ENCODE data around the gene AREG. TPM values are rescaled to one million over a fixed set of nuclear protein-coding genes. Genes with fewer than 3 reads are reported as not detected.

The AREG gene
- total RNA-seq, 2 donors from 2014 or later = 1.3 TPM; not detected in 1

DNA sequence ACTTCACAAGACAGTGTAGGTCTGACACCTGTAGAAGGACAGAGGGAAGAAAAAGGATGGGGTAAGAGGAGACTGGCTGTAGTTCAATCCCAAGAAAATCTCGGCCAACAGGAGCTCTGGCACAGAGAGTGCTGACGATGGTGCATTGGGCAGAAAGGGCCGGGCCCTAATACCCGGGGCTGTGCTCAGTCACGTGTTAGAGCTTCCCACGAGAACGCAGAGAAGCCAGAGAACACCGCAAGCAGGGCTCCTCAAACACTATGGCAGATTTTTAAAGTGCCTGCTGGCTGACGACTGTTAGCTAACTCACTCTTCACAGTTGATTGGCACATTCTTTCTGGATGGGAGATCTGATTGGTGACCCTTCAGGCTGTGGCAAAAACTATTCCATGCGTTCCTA lies 44.5 kb upstream of the AREG start:
- H3K27ac Mint-ChIP-seq = no peak overlapping the region
- no peak overlapping the region for H3K4me3 Mint-ChIP-seq
- Histone ChIP-seq H3K36me3 (ENCODE audit: control insufficient read depth, insufficient read depth, low read length) (no peaks in the 10 kb centered on the region), H3K27ac (ENCODE audit: low read depth, low read length) (no peak overlapping the region), H3K9ac (ENCODE audit: extremely low read depth, low read length, poor library complexity, severe bottlenecking) (no peak overlapping the region), H3K9me3 (ENCODE audit: control insufficient read depth, low read length) (no peaks in the 10 kb centered on the region), H3K27me3 (ENCODE audit: control insufficient read depth, insufficient read depth, low read length, poor library complexity, severe bottlenecking) (no peaks in the 10 kb centered on the region), H3K4me3 (ENCODE audit: low read length) (no peak overlapping the region), H3K4me1 (ENCODE audit: control insufficient read depth, insufficient read depth, low read length) (no peaks in the 10 kb centered on the region)
- WGBS, 2 experiments (ENCODE audit: insufficient coverage in 1 of 2, insufficient read length in 1 of 2) = 86 to 93% methylated on average over 9 to 10 of the region's 10 CpGs
- no peak for DNase-seq
- H3K27me3 Mint-ChIP-seq (ENCODE audit: insufficient read depth) = no peaks in the 10 kb centered on the region
- H3K36me3 Mint-ChIP-seq (ENCODE audit: low read depth) = no peaks in the 10 kb centered on the region
- TF ChIP-seq, protein P1, sequence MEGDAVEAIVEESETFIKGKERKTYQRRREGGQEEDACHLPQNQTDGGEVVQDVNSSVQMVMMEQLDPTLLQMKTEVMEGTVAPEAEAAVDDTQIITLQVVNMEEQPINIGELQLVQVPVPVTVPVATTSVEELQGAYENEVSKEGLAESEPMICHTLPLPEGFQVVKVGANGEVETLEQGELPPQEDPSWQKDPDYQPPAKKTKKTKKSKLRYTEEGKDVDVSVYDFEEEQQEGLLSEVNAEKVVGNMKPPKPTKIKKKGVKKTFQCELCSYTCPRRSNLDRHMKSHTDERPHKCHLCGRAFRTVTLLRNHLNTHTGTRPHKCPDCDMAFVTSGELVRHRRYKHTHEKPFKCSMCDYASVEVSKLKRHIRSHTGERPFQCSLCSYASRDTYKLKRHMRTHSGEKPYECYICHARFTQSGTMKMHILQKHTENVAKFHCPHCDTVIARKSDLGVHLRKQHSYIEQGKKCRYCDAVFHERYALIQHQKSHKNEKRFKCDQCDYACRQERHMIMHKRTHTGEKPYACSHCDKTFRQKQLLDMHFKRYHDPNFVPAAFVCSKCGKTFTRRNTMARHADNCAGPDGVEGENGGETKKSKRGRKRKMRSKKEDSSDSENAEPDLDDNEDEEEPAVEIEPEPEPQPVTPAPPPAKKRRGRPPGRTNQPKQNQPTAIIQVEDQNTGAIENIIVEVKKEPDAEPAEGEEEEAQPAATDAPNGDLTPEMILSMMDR (conservative IDR thresholded peaks at IDR 0.05) = no peak
- no peaks in the 10 kb centered on the region for H3K4me1 Mint-ChIP-seq
- H3K9me3 Mint-ChIP-seq = peaks cover 11% of the 10 kb centered on the region

- Mint-ChIP-seq H3K27ac (no peak overlapping the region), H3K4me3 (no peak overlapping the region), H3K27me3 (ENCODE audit: insufficient read depth) (no peaks in the 10 kb centered on the region), H3K4me1 (no peaks in the 10 kb centered on the region), H3K36me3 (ENCODE audit: low read depth) (no peaks in the 10 kb centered on the region), H3K9me3 (peaks cover 11% of the 10 kb centered on the region)
- H3K27ac ChIP-seq (ENCODE audit: low read depth, low read length) = no peak overlapping the region
- no peaks in the 10 kb centered on the region for H3K27me3 ChIP-seq (ENCODE audit: control insufficient read depth, insufficient read depth, low read length, poor library complexity, severe bottlenecking)
- 92% methylated on average over 4 to 5 of the region's 5 CpGs for WGBS, 2 experiments (ENCODE audit: insufficient coverage in 1 of 2, insufficient read length in 1 of 2)
- TF ChIP-seq, protein P1 (conservative IDR thresholded peaks at IDR 0.05) = no peak
- H3K4me3 ChIP-seq (ENCODE audit: low read length) = no peak overlapping the region
- no peaks in the 10 kb centered on the region for H3K9me3 ChIP-seq (ENCODE audit: control insufficient read depth, low read length)
- no peak overlapping the region for H3K9ac ChIP-seq (ENCODE audit: extremely low read depth, low read length, poor library complexity, severe bottlenecking)
- DNase-seq = no peak
- H3K4me1 ChIP-seq (ENCODE audit: control insufficient read depth, insufficient read depth, low read length) = no peaks in the 10 kb centered on the region
- no peaks in the 10 kb centered on the region for H3K36me3 ChIP-seq (ENCODE audit: control insufficient read depth, insufficient read depth, low read length)
Observed at GRCh38 chr4:74402692-74403456, 42.1 kb upstream of the AREG start.

DNA sequence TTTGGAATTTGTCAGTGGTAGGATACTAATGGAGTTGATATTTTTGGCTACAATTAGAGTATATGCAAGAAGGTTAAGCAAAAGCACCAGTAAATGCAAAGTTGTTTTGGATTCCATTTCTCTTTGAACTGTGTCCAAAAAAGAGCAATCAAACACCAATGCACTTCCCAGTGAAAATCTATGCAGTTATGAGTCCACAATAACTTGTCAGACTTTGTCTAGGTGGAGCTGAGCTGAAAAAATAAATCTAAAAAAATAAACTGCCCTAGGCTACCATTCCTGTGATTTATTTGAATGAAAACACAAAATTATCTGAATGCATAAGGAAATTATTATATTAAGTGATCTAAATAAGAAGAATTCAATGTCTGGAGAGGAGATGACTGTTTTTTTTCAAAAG lies 37.0 kb upstream of the AREG start:
- no peaks in the 10 kb centered on the region for H3K4me1 ChIP-seq (ENCODE audit: control insufficient read depth, insufficient read depth, low read length)
- Mint-ChIP-seq H3K4me3 (no peak overlapping the region), H3K36me3 (ENCODE audit: low read depth) (no peaks in the 10 kb centered on the region), H3K4me1 (peaks cover 8% of the 10 kb centered on the region), H3K9me3 (no peaks in the 10 kb centered on the region), H3K27ac (no peak overlapping the region), H3K27me3 (ENCODE audit: insufficient read depth) (no peaks in the 10 kb centered on the region)
- H3K4me3 ChIP-seq (ENCODE audit: low read length) = no peak overlapping the region
- no peak overlapping the region for H3K9ac ChIP-seq (ENCODE audit: extremely low read depth, low read length, poor library complexity, severe bottlenecking)
- H3K36me3 ChIP-seq (ENCODE audit: control insufficient read depth, insufficient read depth, low read length) = no peaks in the 10 kb centered on the region
- no peak overlapping the region for H3K27ac ChIP-seq (ENCODE audit: low read depth, low read length)
- TF ChIP-seq, protein P1 (conservative IDR thresholded peaks at IDR 0.05) = no peak
- no peak for DNase-seq
- H3K27me3 ChIP-seq (ENCODE audit: control insufficient read depth, insufficient read depth, low read length, poor library complexity, severe bottlenecking) = no peaks in the 10 kb centered on the region
- H3K9me3 ChIP-seq (ENCODE audit: control insufficient read depth, low read length) = no peaks in the 10 kb centered on the region
